Stimulated activated CD8-positive, alpha-beta memory T cell treated with anti-CD3 and anti-CD28 coated beads, Interleukin-12 subunit alpha, Interleukin-12 subunit beta, amount 100 ng/mL, for 24 hours (primary cell): ENCODE data around the gene MACIR.

Experiments
- DNase-seq: peaks from one replicate; pipeline ENCODE4 v3.0.0-alpha.2; 2020; ENCODE audit errors: extremely low read depth

The MACIR gene

GRCh38 chr5:103291606-103292005 lies 33.0 kb downstream of the MACIR start:
- DNase-seq = no peak

GRCh38 chr5:103293099-103293498 lies 34.5 kb downstream of the MACIR start:
- no peak for DNase-seq

GRCh38 chr5:103293719-103294118 lies 35.2 kb downstream of the MACIR start:
- DNase-seq = no peak

- no peak for DNase-seq
Observed at GRCh38 chr5:103294906-103295305, 36.3 kb downstream of the MACIR start.

GRCh38 chr5:103295424-103295823 lies 36.9 kb downstream of the MACIR start:
- DNase-seq = no peak

GRCh38 chr5:103295871-103296270 lies 37.3 kb downstream of the MACIR start:
- DNase-seq = no peak

GRCh38 chr5:103298117-103298516 lies 39.6 kb downstream of the MACIR start:
- no peak for DNase-seq

GRCh38 chr5:103298607-103299188 lies 40.1 kb downstream of the MACIR start:
- DNase-seq = no peak

GRCh38 chr5:103305809-103306208 lies 47.2 kb downstream of the MACIR start:
- no peak for DNase-seq

GRCh38 chr5:103307470-103307869 lies 48.9 kb downstream of the MACIR start:
- DNase-seq = no peak

GRCh38 chr5:103308774-103309173 lies 50.2 kb downstream of the MACIR start:
- DNase-seq = no peak

GRCh38 chr5:103313056-103313455 lies 54.5 kb downstream of the MACIR start:
- DNase-seq = no peak

- no peak for DNase-seq
Observed at GRCh38 chr5:103315455-103315854, 56.9 kb downstream of the MACIR start.

GRCh38 chr5:103327451-103327850 lies 68.9 kb downstream of the MACIR start:
- DNase-seq = no peak

GRCh38 chr5:103327893-103328292 lies 69.3 kb downstream of the MACIR start:
- no peak for DNase-seq
